GM19395 (cell line): ENCODE data around the gene PXMP4.

ENCODE experiments used
- ATAC-seq: cut with Tn5 transposase; IDR thresholded peaks from one replicate; pipeline ENCODE4 v1.9.1; 2021; ENCODE audit warnings: mild to moderate bottlenecking, moderate library complexity; ENCODE audit not compliant: unreplicated experiment

The PXMP4 gene

GRCh38 chr20:33685328-33686099, 34.6 kb downstream of the PXMP4 start:
- peak; percentile 63 for ATAC-seq

- no peak for ATAC-seq
Measured at GRCh38 chr20:33684533-33685327, 35.4 kb downstream of the PXMP4 start.

GRCh38 chr20:33681728-33682353, 38.3 kb downstream of the PXMP4 start:
- ATAC-seq = no peak

GRCh38 chr20:33681288-33681687, 38.8 kb downstream of the PXMP4 start:
- ATAC-seq = no peak

- no peak for ATAC-seq
Measured at GRCh38 chr20:33680686-33681085, 39.4 kb downstream of the PXMP4 start.

GRCh38 chr20:33679758-33680485, 40.2 kb downstream of the PXMP4 start:
- no peak for ATAC-seq

- ATAC-seq = no peak
Measured at GRCh38 chr20:33677991-33678702, 42.0 kb downstream of the PXMP4 start.

GRCh38 chr20:33676652-33677645, 43.2 kb downstream of the PXMP4 start:
- no peak for ATAC-seq

- no peak for ATAC-seq
Measured at GRCh38 chr20:33676121-33676520, 44.0 kb downstream of the PXMP4 start.

GRCh38 chr20:33675136-33675959, 44.8 kb downstream of the PXMP4 start:
- no peak for ATAC-seq

- ATAC-seq = peak; percentile 70
Measured at GRCh38 chr20:33674294-33675135, 45.6 kb downstream of the PXMP4 start, which contains the start of gene NECAB3. TSS of gene NECAB3 (minus strand) at chr20:33674428. CDS start at chr20:33674352, 76 bp downstream.

- ATAC-seq = peak; percentile 42
Measured at GRCh38 chr20:33673410-33674293, 46.5 kb downstream of the PXMP4 start.

GRCh38 chr20:33673114-33673409, 47.0 kb downstream of the PXMP4 start:
- ATAC-seq = no peak

GRCh38 chr20:33672426-33673113, 47.5 kb downstream of the PXMP4 start:
- no peak for ATAC-seq

GRCh38 chr20:33671573-33672288, 48.4 kb downstream of the PXMP4 start:
- ATAC-seq = no peak
